Stimulated activated CD4-positive, alpha-beta T cell treated with anti-CD3 and anti-CD28 coated beads, Interleukin-12 subunit alpha, Interleukin-12 subunit beta, amount 100 ng/mL, for 48 hours (primary cell): ENCODE results near the gene TRAPPC4.

Experiments
- DNase-seq, 3 donors: peaks; one replicate each; pipeline ENCODE4 v3.0.0-alpha.2; 2020; ENCODE audit warnings: low read depth in 2 of 3, low spot score in 1 of 3

The TRAPPC4 gene

GRCh38 chr11:119065369-119065768 is 46.8 kb downstream of the TRAPPC4 start:
- DNase-seq, result peak in 2 of 3 donors; percentile 21 to 37

DNA sequence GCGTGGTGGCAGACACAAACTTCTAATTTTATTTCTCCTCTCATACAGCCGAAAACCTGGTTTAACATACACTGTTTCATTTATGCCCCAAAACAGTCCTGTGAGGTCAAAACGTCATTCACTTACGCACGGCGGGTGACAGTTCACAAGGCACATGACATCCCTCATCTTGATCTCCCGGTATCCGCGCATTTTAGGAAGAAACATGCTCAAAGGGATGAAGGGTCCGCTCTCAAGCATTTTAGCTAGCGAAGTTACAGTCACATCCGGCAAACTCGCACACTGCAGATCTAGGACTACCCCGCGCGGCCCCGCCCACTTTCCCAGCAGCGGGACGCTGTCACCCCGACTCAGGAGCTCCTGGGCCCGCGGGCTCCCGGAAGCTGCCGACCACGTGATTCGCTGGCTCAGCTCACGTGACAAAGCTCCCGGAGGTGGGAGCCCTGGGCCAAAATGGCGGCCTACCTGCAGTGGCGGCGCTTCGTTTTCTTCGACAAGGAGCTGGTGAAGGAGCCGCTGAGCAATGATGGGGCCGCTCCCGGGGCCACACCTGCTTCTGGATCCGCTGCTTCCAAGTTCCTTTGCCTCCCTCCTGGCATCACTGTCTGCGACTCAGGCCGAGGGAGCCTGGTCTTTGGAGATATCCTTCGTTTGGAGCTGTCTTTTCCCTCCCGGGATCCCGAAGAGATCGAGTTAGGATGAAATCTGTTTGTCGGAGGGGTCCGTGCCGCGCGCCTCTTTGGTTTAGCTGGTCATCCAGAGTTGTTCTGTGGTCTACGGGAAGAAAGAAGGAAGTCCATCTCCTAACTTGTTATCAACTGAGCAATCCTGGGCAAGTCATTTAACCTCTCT is 49.0 kb downstream of the TRAPPC4 start, which contains the start of gene VPS11:
Gene VPS11, plus strand, starts transcription at position 448 of the 852 bp plus-strand sequence. Its CDS starts 6 bp downstream, at position 454.
- DNase-seq, result peak; percentile 95 to 98 (median 96)
